Peyer's patch (tissue), 4 donors: ENCODE results near the gene TMUB1. TPM values are rescaled to one million over a fixed set of nuclear protein-coding genes. Genes with fewer than 3 reads are reported as not detected.

Experiments used
- DNase-seq, 3 donors: peaks; one replicate each; pipeline ENCODE4 v3.0.0-alpha.2; 2017 to 2019
- H3K27ac ChIP-seq, 4 donors: fragments of 200-600 bp; sonication (generic); one replicate each; pipeline ENCODE4 v1.5.1; 2016 to 2019
- H3K27me3 ChIP-seq, 2 donors: fragments of 200-600 bp; sonication (generic); one replicate each; pipeline ENCODE4 v1.5.1; 2019
- H3K36me3 ChIP-seq, 3 donors: fragments of 200-600 bp; sonication (generic); one replicate each; pipeline ENCODE4 v1.5.1; 2016 to 2019
- H3K4me1 ChIP-seq, 4 donors: fragments of 200-600 bp; sonication (generic); one replicate each; pipeline ENCODE4 v1.5.1; 2016 to 2019
- H3K4me3 ChIP-seq, 4 donors: fragments of 200-600 bp; sonication (generic); 1 replicate in 3 of 4; 2 replicates in 1 of 4; pipeline ENCODE4 v1.5.1; 2016 to 2019; ENCODE audit warnings: mild to moderate bottlenecking in 1 of 4
- H3K9me3 ChIP-seq, 4 donors: fragments of 200-600 bp; sonication (generic); one replicate each; pipeline ENCODE4 v1.5.1; 2016 to 2019; ENCODE audit warnings: mild to moderate bottlenecking in 1 of 4
- POLR2A ChIP-seq, 2 donors: fragments of 450-650 bp; IDR thresholded peaks; one replicate each; pipeline ENCODE4 v1.5.1; 2017; ENCODE audit warnings: antibody characterized with exemption in 2 of 2, mild to moderate bottlenecking in 2 of 2, moderate library complexity in 2 of 2
- total RNA-seq, 4 donors: library from RNA; depleted of rRNA; stranded (reverse); fragments of >200 nt; gene quantifications; one replicate each; pipeline ENCODE4 v1.1.0, GENCODE V29; 2016
- TF ChIP-seq, protein P1 (sequence below), 6 experiments: fragments of 450-650 bp in 4 of 6; fragments of 200-600 bp in 2 of 6; sonication (generic) in 1 of 6; IDR thresholded peaks; one replicate each; pipeline ENCODE4 v1.5.1; 2017 to 2019; ENCODE audit warnings: antibody characterized with exemption in 6 of 6, mild to moderate bottlenecking in 3 of 6, moderate library complexity in 1 of 6

Gene TMUB1
- total RNA-seq, 4 donors from 2014 or later: 38.0 to 113 (median 100) TPM

DNA sequence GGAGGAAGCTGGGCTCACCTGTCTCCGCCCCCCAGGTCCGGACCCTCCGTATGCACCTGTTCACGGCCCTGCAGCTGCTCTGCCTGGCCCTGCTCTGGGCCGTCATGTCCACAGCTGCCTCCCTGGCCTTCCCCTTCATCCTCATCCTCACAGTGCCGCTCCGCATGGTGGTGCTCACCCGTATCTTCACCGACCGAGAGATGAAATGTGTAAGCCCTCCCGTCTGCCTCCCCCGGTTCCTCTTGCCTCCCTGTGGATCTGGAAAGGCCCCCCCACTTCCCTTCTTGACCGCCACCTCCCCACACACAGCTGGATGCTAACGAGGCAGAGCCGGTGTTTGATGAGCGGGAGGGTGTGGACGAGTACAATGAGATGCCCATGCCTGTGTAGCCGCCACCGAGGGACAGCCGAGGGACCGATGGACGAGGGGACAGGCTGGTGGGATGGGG is 7.3 kb downstream of the TMUB1 start:
- Histone ChIP-seq H3K4me1 (peaks cover 0 to 22% (median 13%) of the 10 kb centered on the region in 4 donors), H3K4me3 (no peak overlapping the region), H3K27ac (no peak overlapping the region), H3K9me3 (no peaks in the 10 kb centered on the region), H3K27me3 (no peaks in the 10 kb centered on the region), H3K36me3 (peaks cover 0 to 58% (median 0%) of the 10 kb centered on the region in 3 donors)
- DNase-seq: no peak
- TF ChIP-seq POLR2A (IDR thresholded peaks at IDR 0.05): no peak
- TF ChIP-seq, protein P1, sequence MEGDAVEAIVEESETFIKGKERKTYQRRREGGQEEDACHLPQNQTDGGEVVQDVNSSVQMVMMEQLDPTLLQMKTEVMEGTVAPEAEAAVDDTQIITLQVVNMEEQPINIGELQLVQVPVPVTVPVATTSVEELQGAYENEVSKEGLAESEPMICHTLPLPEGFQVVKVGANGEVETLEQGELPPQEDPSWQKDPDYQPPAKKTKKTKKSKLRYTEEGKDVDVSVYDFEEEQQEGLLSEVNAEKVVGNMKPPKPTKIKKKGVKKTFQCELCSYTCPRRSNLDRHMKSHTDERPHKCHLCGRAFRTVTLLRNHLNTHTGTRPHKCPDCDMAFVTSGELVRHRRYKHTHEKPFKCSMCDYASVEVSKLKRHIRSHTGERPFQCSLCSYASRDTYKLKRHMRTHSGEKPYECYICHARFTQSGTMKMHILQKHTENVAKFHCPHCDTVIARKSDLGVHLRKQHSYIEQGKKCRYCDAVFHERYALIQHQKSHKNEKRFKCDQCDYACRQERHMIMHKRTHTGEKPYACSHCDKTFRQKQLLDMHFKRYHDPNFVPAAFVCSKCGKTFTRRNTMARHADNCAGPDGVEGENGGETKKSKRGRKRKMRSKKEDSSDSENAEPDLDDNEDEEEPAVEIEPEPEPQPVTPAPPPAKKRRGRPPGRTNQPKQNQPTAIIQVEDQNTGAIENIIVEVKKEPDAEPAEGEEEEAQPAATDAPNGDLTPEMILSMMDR (IDR thresholded peaks at IDR 0.05): no peak

- Histone ChIP-seq H3K9me3 (no peaks in the 10 kb centered on the region), H3K4me3 (no peak overlapping the region), H3K27ac (no peak overlapping the region), H3K4me1 (peaks cover 0 to 20% (median 11%) of the 10 kb centered on the region in 4 donors), H3K36me3 (peaks cover 0 to 62% (median 0%) of the 10 kb centered on the region in 3 donors), H3K27me3 (no peaks in the 10 kb centered on the region)
- no peak for TF ChIP-seq POLR2A (IDR thresholded peaks at IDR 0.05)
- TF ChIP-seq, protein P1 (IDR thresholded peaks at IDR 0.05): no peak
- no peak for DNase-seq
Measured at GRCh38 chr7:151075662-151075971, 7.7 kb downstream of the TMUB1 start.

DNA sequence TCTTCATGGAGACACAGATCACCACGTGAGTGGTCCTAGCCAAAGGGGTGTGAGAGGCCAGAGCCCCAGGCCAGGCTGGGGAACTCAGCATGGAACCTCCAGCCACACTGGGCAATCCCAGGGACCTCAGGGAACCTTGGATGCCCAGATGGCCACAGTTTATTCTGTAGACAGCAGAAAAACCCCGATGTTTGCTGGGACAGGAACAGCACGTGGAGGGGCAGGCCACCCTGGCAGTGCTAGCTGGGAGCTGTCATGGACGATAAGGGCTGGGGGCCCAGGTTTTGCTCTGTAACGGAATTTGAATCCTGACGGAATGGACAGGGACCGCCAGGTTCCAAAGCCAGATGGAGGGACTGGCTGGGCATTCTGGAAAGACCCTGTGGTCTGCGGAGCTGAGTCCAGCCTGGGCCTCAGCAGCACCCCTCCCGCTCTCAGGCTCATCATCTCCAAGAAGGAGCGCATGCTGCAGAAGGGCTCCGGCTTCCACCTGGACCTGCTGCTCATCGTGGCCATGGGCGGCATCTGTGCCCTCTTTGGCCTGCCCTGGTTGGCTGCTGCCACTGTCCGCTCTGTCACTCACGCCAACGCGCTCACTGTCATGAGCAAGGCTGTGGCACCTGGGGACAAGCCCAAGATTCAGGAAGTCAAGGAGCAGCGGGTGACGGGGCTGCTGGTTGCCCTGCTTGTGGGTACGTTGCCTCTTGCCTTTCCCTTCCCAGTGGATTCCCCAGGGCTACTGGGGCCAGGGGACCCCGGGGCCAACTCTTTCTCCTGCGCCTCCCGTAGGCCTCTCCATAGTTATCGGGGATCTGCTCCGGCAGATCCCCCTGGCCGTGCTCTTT is 8.3 kb downstream of the TMUB1 start:
- no peak for DNase-seq
- Histone ChIP-seq H3K4me3 (no peak overlapping the region), H3K9me3 (no peaks in the 10 kb centered on the region), H3K4me1 (peaks cover 0 to 20% (median 9%) of the 10 kb centered on the region in 4 donors), H3K36me3 (peaks cover 0 to 67% (median 0%) of the 10 kb centered on the region in 3 donors), H3K27ac (no peak overlapping the region), H3K27me3 (no peaks in the 10 kb centered on the region)
- TF ChIP-seq, protein P1 (IDR thresholded peaks at IDR 0.05): no peak
- TF ChIP-seq POLR2A (IDR thresholded peaks at IDR 0.05): no peak

DNA sequence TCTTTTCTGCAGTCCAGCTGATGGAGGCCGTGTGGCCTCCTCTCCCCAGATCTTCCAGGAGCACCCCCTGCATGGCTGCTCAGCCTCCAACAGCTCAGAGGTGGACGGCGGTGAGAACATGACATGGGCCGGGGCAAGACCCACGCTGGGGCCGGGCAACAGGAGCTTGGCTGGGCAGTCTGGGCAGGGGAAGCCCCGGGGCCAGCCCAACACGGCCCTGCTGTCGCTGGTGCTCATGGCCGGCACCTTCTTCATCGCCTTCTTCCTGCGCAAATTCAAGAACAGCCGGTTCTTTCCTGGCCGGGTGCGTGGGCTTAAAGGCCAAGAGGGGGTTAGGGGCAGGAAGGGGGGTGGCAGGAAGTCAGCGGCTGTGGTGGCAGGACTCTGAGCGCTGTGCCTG is 9.3 kb downstream of the TMUB1 start:
- H3K4me3 ChIP-seq: no peak overlapping the region
- H3K36me3 ChIP-seq: peaks cover 0 to 77% (median 0%) of the 10 kb centered on the region in 3 donors
- H3K27me3 ChIP-seq: no peaks in the 10 kb centered on the region
- DNase-seq: no peak
- peaks cover 0 to 9% (median 2%) of the 10 kb centered on the region in 4 donors for H3K4me1 ChIP-seq
- no peaks in the 10 kb centered on the region for H3K9me3 ChIP-seq
- no peak for TF ChIP-seq POLR2A (IDR thresholded peaks at IDR 0.05)
- no peak overlapping the region for H3K27ac ChIP-seq

DNA sequence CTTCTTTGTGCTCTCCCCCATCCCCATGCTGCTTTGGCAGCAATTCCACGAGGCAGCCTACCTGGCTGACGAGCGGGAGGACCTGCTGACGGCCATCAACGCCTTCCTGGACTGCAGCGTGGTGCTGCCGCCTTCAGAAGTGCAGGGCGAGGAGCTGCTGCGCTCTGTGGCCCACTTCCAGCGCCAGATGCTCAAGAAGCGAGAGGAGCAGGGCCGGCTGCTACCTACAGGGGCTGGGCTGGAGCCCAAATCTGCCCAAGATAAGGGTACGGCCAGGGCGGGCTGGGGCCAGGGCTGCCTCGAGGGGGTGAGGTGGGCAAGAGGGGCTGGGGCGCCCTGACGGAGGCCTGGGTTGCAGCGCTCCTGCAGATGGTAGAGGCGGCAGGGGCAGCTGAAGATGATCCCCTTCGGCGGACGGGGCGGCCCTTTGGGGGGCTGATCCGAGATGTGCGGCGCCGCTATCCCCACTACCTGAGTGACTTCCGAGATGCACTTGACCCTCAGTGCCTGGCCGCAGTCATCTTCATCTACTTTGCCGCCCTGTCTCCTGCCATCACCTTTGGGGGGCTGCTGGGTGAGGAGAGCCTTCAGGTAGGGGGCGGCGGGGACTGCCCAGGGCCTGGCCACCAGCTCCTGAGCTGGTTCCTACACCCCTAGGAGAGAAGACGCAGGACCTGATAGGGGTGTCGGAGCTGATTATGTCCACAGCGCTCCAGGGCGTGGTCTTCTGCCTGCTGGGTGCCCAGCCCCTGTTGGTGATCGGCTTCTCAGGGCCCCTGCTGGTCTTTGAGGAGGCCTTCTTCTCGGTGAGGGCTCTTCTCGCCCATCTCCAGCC is 12.0 kb downstream of the TMUB1 start:
- no peak for TF ChIP-seq POLR2A (IDR thresholded peaks at IDR 0.05)
- TF ChIP-seq, protein P1 (IDR thresholded peaks at IDR 0.05): no peak
- H3K27me3 ChIP-seq: no peaks in the 10 kb centered on the region
- H3K27ac ChIP-seq: no peak overlapping the region
- no peak overlapping the region for H3K4me3 ChIP-seq
- no peaks in the 10 kb centered on the region for H3K4me1 ChIP-seq
- no peak for DNase-seq
- no peaks in the 10 kb centered on the region for H3K9me3 ChIP-seq
- peaks cover 0 to 94% (median 0%) of the 10 kb centered on the region in 3 donors for H3K36me3 ChIP-seq

DNA sequence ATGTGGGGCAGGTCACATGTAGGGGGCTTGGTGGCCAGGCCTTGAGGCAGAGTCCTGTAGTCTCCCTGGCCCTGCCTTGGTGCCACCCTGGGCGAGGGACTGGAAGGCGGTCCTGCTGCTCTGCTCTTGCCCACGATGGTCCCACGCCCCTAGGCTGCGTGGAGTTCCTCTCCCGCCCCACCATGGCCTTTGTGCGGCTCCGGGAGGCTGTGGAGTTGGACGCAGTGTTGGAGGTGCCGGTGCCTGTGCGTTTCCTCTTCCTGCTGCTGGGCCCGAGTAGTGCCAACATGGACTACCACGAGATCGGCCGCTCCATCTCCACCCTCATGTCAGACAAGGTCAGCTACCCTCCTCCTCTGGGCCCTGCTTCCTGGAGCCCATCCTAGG is 12.7 kb downstream of the TMUB1 start:
- TF ChIP-seq, protein P1 (IDR thresholded peaks at IDR 0.05): no peak
- no peak for TF ChIP-seq POLR2A (IDR thresholded peaks at IDR 0.05)
- Histone ChIP-seq H3K36me3 (peaks cover 0 to 96% (median 0%) of the 10 kb centered on the region in 3 donors), H3K27me3 (no peaks in the 10 kb centered on the region), H3K4me3 (no peak overlapping the region), H3K9me3 (no peaks in the 10 kb centered on the region), H3K27ac (no peak overlapping the region), H3K4me1 (no peaks in the 10 kb centered on the region)
- DNase-seq: no peak
